Esophagus (tissue), 2 donors: ENCODE data around the gene FLVCR1. TPM values are rescaled to one million over a fixed set of nuclear protein-coding genes. Genes with fewer than 3 reads are reported as not detected.

Experiments used
- H3K27ac ChIP-seq, 2 donors: one replicate each; pipeline ENCODE4 v1.5.1; 2013; ENCODE audit warnings: low read depth in 2 of 2, mild to moderate bottlenecking in 2 of 2, inconsistent platforms in 1 of 2, low read length in 1 of 2, moderate library complexity in 1 of 2
- H3K27me3 ChIP-seq, 2 donors: one replicate each; pipeline ENCODE4 v1.6.1; 2013; ENCODE audit warnings: low read length in 2 of 2, control low read depth in 1 of 2, mild to moderate bottlenecking in 1 of 2; ENCODE audit not compliant: insufficient read depth in 2 of 2, control insufficient read depth in 1 of 2
- H3K36me3 ChIP-seq, 2 donors: one replicate each; pipeline ENCODE4 v1.6.1; 2013; ENCODE audit warnings: low read length in 1 of 2; ENCODE audit not compliant: control insufficient read depth in 2 of 2, insufficient read depth in 2 of 2
- H3K4me1 ChIP-seq, 2 donors: one replicate each; pipeline ENCODE4 v1.6.1; 2013; ENCODE audit warnings: low read length in 1 of 2; ENCODE audit not compliant: control insufficient read depth in 2 of 2, insufficient read depth in 2 of 2
- H3K4me3 ChIP-seq, 2 donors: one replicate each; pipeline ENCODE4 v1.5.1; 2013; ENCODE audit warnings: low read length in 2 of 2, mild to moderate bottlenecking in 2 of 2, low read depth in 1 of 2, moderate library complexity in 1 of 2
- H3K9me3 ChIP-seq, 2 donors: one replicate each; pipeline ENCODE4 v1.6.1; 2013; ENCODE audit warnings: mild to moderate bottlenecking in 2 of 2, low read depth in 1 of 2, low read length in 1 of 2, moderate library complexity in 1 of 2; ENCODE audit not compliant: control insufficient read depth in 2 of 2, insufficient read depth in 1 of 2
- whole genome bisulfite sequencing, 2 donors: extraction: QIAGEN DNeasy Blood & Tissue Kit; methylation state at CpG; one replicate each; pipeline ENCODE4 v1.1.7; 2013; 5-methylcytosine and 5-hydroxymethylcytosine counted together
- polyA plus RNA-seq, 2 donors: library from polyadenylated mRNA; stranded (reverse); fragments of 200-250 nt; gene quantifications; one replicate each; pipeline ENCODE4 v1.2.3, GENCODE V29; 2013
- donor health status: healthy with polysubstance abuse.
- donor health status: Bipolar disorder and iron deficiency.

FLVCR1 gene
- polyA plus RNA-seq, 2 donors = 1.6 to 2.1 TPM

- H3K27ac ChIP-seq = no peak overlapping the region
- H3K27me3 ChIP-seq = no peaks in the 10 kb centered on the region
- H3K36me3 ChIP-seq = no peaks in the 10 kb centered on the region
- no peaks in the 10 kb centered on the region for H3K9me3 ChIP-seq
- H3K4me1 ChIP-seq = peaks cover 0 to 4% of the 10 kb centered on the region in 2 donors
- no peak overlapping the region for H3K4me3 ChIP-seq
- 73 to 76% methylated on average over 6 of the region's 6 CpGs for WGBS, 2 donors
These were observed 62.8 kb downstream of the FLVCR1 start for GRCh38 chr1:212920896-212921295.

DNA sequence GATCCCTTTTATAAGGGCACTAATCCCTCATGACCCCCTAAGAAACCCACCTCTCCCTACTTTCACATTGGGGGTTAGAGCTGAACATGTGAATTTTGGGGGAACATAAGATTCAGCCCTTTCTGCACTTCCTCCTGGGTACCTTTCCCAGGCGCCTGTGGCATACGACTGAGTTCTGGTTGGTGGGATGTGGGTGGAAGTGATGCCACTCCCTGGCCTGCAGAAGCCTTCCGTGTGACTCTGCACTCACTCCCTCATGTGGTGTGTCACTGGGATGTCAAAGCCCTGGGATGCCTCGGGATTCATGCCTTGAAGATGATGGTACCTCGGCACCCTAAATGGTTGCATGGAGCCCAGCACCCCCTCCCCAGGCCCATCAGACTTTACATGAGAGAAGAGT lies 63.9 kb downstream of the FLVCR1 start:
- 83 to 84% methylated on average over 5 of the region's 5 CpGs for WGBS, 2 donors
- Histone ChIP-seq H3K4me1 (peaks cover 0 to under 1% of the 10 kb centered on the region in 2 donors), H3K9me3 (no peaks in the 10 kb centered on the region), H3K4me3 (no peak overlapping the region), H3K36me3 (no peaks in the 10 kb centered on the region), H3K27ac (no peak overlapping the region), H3K27me3 (no peaks in the 10 kb centered on the region)

GRCh38 chr1:212926372-212926771 lies 68.3 kb downstream of the FLVCR1 start:
- no peaks in the 10 kb centered on the region for H3K9me3 ChIP-seq
- no peak overlapping the region for H3K4me3 ChIP-seq
- 85 to 93% methylated on average over 6 of the region's 6 CpGs for WGBS, 2 donors
- H3K36me3 ChIP-seq = no peaks in the 10 kb centered on the region
- no peaks in the 10 kb centered on the region for H3K27me3 ChIP-seq
- no peaks in the 10 kb centered on the region for H3K4me1 ChIP-seq
- H3K27ac ChIP-seq = no peak overlapping the region

GRCh38 chr1:212928323-212929291 lies 70.5 kb downstream of the FLVCR1 start:
- no peaks in the 10 kb centered on the region for H3K9me3 ChIP-seq
- 53 to 64% methylated on average over 10 of the region's 10 CpGs for WGBS, 2 donors

GRCh38 chr1:212930986-212931678 lies 73.1 kb downstream of the FLVCR1 start:
- 80 to 84% methylated on average over 10 of the region's 10 CpGs for WGBS, 2 donors
- H3K27me3 ChIP-seq = no peaks in the 10 kb centered on the region
- no peaks in the 10 kb centered on the region for H3K9me3 ChIP-seq
- H3K27ac ChIP-seq = no peak overlapping the region
- H3K4me3 ChIP-seq = no peak overlapping the region
- H3K36me3 ChIP-seq = no peaks in the 10 kb centered on the region
- H3K4me1 ChIP-seq = no peaks in the 10 kb centered on the region

More at GRCh38 chr1:212928323-212929291, 70.5 kb downstream of the FLVCR1 start:
- no peaks in the 10 kb centered on the region for H3K27me3 ChIP-seq
- no peaks in the 10 kb centered on the region for H3K4me1 ChIP-seq
- no peak overlapping the region for H3K4me3 ChIP-seq
- peak overlapping the region in 1 of 2 donors; percentile 53 for H3K27ac ChIP-seq
- H3K36me3 ChIP-seq = no peaks in the 10 kb centered on the region

DNA sequence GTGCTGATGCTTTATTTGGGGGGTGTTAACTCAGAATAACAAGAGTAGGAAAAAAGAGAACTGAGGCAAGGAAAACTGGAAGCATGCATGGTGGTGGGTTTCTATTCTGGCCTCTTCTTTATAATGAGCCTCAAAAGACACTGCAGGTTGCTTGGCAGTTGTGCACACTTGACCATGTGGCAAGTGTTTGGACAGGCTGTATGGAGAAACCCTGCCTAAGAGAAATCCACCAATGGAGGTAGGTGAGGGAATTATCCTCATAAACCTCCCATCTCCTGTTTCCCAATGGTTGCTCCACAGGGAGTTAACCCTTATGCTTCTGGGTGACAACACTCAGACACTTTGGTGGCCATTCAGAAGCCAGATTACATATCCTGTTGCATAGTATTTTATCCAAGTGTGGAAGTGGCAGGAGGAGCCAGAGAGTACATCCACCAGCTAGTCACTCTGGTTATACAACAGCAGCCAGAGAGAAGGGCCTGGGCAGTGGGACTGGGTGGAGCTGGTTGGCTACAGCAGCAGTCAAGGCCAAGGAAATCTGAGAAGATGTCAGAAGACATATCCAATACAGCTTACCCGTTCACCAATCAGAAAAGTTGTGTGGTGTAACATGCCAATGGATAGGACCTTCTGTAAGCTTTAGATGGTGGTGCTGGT lies 75.9 kb downstream of the FLVCR1 start:
- H3K27ac ChIP-seq = no peak overlapping the region
- 92 to 100% methylated on average over 1 of the region's 1 CpG for WGBS, 2 donors

DNA sequence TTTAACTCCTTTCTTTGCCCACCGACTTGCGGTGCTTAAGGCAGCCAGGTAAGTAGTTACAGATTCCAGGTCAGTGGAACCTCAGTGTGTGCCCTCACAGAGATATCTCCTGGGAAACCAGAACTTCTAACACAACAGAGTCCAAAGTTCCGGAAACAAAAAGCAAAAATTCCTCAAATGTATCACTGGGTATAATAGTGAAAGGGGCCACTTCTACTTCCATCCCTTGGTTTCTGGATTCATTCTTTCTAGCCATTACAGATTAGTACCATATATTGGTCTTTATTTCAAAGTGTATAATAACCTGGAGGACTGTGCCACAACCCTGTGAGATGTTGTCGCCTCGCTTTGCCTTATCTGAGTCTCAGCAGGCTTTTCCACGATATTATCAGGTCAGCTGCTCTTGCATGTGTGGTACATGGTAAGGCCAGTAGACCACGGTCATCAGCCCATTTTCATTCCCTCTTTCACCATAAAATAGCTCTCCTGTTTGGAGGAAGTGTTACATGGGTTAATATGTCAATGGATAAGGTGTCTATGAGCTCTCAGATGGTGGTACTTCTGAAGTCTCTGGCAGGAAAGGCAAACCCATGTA lies 77.4 kb downstream of the FLVCR1 start:
- 90 to 91% methylated on average over 7 of the region's 7 CpGs for WGBS, 2 donors
- no peaks in the 10 kb centered on the region for H3K36me3 ChIP-seq
- no peak overlapping the region for H3K4me3 ChIP-seq
- no peaks in the 10 kb centered on the region for H3K9me3 ChIP-seq
- H3K27me3 ChIP-seq = no peaks in the 10 kb centered on the region
- H3K27ac ChIP-seq = no peak overlapping the region
- H3K4me1 ChIP-seq = no peaks in the 10 kb centered on the region

More for the DNA sequence above, 75.9 kb downstream of the FLVCR1 start:
- H3K36me3 ChIP-seq = no peaks in the 10 kb centered on the region
- H3K4me3 ChIP-seq = no peak overlapping the region
- no peaks in the 10 kb centered on the region for H3K4me1 ChIP-seq
- H3K9me3 ChIP-seq = no peaks in the 10 kb centered on the region
- no peaks in the 10 kb centered on the region for H3K27me3 ChIP-seq

DNA sequence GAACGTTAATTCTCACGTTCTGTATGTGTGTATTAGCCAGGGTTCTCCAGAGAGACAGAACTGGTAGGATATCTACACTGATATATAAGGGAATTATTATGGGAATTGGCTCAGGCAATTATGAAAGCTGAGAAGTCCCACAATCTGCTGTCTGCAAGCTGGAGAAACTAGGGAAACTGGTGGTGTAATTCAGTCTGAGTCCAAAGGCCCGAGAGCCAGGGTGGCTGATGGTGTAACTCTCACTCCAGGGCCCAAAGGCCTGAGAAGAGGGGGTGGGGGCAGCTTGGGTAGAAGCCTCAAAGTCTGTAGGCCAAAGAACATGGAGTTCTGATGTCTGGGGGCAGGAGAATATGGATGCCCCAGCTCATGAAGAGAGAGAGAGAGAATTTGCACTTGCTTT lies 79.0 kb downstream of the FLVCR1 start:
- Histone ChIP-seq H3K9me3 (no peaks in the 10 kb centered on the region), H3K4me3 (no peak overlapping the region), H3K27me3 (no peaks in the 10 kb centered on the region), H3K4me1 (no peaks in the 10 kb centered on the region), H3K36me3 (no peaks in the 10 kb centered on the region), H3K27ac (no peak overlapping the region)
- WGBS, 2 donors = 94% methylated on average over 3 of the region's 3 CpGs

GRCh38 chr1:212938846-212939245 lies 80.8 kb downstream of the FLVCR1 start:
- Histone ChIP-seq H3K27ac (no peak overlapping the region), H3K4me3 (no peak overlapping the region), H3K27me3 (no peaks in the 10 kb centered on the region), H3K9me3 (no peaks in the 10 kb centered on the region), H3K4me1 (no peaks in the 10 kb centered on the region), H3K36me3 (no peaks in the 10 kb centered on the region)
- WGBS, 2 donors = 87 to 94% methylated on average over 6 of the region's 6 CpGs
